Skin of body (tissue), 2 donors: Measurements from ENCODE around the gene ZBTB46. TPM values are rescaled to one million over a fixed set of nuclear protein-coding genes. Genes with fewer than 3 reads are reported as not detected.
"Not testable (repeated sequence)": the region's sequence is repeated elsewhere in the genome, so short reads cannot be mapped to it uniquely, and the experiment has no call there.

Experiments used
- DNase-seq: peaks from one replicate; lab custom pipeline; 2025; lab: John Stamatoyannopoulos, UW
- total RNA-seq: library from RNA; depleted of rRNA; stranded (reverse); fragments of >200 nt; gene quantifications from one replicate; pipeline ENCODE4 v1.2.3, GENCODE V29; 2014

The ZBTB46 gene
- total RNA-seq, 1 donor from 2014 or later: 8.3 TPM

DNA sequence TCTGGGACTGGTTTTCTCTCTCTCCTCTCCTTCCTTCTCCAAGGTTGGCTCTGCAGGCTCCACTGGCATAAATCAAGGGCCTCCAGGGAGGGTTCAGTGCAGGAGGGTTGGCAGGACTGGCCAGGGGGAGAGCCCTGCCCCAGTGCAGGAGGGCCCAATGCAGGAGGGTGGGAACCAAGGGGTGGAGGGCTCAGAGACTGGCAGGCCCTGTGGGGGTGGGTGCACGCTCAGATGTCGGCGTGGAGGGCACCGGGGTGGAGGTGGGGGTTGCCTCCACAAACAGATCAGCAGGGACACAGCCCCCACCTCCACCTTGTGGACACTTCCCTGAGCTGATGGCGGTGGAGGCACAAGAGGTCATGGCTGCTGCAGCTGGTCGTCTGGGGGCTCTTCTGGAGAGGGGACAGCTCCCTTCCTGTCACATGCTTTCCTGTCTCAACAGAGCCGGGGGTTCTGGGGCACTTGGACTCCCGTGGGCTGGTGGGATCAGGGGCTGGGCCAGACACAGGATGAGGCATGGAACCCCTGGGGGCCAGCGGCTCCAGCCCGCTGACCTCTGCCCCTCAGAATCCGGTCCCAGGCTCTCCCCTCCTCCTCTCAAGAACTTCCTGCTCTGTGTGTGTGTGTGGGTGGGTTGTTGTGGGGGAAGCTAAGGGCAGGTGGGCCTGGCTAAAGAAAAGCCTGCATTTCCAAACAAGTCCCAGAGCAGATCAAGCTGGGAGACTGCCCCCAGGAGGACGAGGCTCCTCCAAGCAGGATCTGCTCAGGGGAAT, 27.5 kb upstream of the ZBTB46 start:
- DNase-seq: peak; percentile 19

DNA sequence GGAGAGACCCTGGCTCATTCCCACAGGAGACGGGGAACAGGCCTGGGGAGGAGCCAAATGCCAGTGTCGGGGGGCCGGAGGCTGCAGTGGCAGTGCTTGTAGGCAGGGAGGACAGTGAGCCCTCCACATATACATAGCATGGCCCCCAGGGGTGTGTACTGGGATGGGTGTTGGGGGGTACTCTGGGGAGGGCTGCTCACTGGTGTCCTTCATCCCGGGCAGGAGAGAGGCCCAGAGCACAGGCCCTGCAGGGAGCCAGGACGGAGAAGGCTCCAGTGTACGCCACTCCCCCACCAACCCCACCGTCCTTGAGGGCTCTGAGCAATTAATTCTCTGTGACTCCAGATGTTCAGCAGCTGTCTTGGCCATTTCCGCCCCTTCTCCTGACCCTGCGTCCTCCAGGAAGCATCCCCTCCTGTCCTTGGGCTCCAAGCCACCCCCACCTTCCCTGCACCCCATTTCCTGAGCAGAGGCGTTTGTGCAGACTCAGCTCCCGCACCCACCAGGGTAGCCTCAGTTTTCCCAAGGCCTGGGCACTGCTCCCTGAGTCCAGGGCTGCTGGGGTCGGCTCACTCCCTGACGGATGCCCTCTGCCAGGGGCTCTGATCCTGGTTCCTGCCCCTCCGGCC, 26.8 kb upstream of the ZBTB46 start:
- peak; percentile 44 for DNase-seq

DNA sequence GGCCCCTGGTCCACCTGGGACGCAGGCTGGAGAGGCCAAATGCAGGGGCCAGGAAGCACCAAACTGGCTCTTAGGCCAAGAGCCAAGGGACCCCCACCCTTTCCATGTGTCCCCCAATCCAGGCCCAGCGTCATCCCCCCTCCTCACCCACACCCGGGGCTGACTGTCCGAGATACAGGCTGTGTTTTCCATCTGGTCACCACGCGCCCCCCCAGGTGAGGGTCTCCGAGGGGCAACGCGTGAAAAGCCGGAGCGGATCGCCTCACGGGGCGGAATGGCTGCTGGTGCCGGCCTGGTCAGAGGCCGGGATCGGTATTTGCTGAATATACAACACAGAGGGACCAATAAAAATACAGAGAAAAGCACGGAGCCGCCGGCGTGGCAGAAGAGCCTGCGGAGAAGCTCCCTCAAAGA, 25.0 kb upstream of the ZBTB46 start:
- DNase-seq: no peak

DNA sequence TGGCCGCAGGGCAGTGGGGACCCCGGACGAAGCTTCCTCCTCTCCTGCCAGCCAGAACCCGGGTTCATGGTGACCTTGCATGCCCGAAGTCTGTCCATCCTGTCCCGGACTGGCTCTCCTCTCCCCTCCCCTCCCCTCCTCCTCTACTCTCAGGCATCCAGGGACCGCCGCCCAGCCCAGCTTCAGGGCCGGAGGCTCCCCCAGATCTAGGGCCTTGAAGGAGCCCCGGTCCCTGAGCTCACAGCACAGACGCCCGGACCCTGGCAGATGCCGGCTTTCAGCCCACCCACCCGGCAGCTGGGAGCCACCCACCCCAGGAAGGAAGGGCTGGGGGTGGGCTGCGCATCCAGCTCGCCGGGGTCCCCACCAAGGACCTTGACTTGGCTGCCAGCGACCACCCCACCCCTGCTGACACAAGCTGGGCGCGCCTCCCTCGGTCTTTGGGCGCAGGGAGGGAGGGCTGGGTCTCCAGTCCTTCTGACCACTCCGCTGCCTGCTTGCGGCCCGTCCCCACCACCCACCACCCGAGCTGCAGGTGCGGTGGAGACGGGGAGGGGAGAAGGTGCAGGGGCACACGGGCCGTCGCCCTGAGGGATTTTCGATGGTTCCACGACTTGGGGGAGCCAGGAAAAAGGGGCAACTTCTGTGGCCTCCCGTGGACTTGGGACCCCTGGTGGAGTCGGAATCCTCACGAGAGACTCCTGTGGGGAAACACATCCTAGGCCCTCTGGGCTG, 24.5 kb upstream of the ZBTB46 start:
- no peak for DNase-seq

DNA sequence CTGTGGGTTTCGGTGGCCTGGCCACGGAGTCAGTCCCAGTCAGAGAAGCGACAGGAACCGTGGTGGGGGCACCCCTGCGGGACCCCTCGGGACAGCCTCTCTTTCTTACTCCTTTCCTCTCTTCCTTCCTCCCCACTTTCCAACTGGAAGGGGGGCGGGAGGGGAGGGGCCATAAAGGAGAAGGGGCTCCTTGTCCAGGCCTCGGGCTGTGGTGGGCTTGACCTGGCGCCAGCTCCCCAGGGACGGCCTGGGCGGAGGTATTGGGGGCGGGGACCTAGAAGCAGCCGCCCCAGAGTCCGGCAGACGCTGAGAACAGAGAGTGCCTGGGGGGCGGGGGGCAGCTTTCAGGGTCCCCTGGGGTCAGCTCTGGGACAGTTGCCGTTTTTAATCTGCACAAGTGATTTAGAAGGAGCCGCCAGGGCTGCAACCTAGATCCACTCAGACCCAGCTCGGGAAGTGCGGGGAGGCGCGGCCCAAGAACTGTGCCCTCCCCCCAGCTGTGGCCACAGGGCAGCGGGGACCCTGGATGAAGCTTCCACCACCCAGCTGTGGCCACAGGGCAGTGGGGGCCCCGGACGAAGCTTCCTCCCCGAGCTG, 23.8 kb upstream of the ZBTB46 start:
- DNase-seq: no peak

DNA sequence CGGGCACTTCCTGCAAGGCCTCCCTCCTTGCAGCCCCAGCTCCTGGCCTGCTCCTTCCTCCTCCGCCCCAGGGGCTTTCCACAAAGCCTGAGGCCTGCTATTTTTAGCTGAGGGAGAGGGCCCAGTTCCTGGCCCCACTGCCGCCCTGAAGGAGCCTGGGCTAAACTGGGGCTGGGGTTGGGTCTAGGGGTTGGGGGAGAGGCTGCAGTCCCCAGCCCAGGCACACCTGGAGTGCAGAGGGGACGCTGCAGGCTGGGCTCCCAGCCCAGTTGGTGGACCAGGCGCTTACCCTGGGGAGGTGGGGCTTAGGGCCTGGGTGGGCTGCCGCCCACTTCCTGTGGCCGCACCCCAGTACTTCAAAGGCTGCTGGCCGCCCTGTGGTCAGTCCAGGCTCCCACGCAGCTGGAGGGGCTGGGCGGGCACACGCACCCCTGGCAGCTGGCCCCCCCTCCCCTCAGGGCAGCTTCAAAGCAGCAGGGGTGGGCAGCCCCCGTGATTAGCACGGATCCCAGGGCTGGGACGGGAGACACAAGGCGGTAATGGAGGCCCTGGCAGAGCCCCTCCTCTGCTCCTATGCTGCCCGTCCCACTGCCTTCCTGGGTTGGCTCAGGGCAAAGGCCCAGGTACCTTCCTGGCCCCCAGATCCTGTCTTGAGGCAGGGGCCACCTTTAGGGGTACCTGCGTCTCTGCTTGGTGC, 23.2 kb upstream of the ZBTB46 start:
- DNase-seq: no peak

DNA sequence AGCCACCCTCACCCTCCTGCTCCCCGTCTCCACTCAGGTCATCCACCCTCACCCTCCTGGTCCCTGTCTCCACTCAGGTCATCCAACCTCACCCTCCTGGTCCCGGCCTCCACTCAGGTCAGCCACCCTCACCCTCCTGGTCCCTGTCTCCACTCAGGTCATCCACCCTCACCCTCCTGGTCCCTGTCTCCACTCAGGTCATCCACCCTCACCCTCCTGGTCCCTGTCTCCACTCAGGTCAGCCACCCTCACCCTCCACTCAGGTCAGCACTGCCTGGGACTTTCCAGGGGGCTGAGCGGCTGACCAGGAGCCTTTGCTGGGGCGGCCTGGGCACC, 22.6 kb upstream of the ZBTB46 start:
- DNase-seq: not testable (repeated sequence)

DNA sequence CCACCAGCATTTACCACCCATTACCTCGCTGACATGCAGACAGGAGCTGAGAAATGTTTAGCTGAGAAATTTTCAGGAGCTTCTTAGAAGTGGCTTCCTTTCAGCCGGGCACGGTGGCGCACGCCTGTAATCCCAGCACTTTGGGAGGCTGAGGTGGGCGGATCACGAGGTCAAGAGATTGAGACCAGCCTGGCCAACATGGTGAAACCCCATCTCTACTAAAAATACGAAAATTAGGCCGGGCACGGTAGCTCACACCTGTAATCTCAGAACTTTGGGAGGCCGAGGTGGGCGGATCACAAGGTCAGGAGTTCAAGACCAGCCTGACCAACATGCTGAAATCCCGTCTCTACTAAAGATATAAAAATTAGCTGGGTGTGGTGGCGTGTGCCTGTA, 20.5 kb upstream of the ZBTB46 start:
- not testable (repeated sequence) for DNase-seq

DNA sequence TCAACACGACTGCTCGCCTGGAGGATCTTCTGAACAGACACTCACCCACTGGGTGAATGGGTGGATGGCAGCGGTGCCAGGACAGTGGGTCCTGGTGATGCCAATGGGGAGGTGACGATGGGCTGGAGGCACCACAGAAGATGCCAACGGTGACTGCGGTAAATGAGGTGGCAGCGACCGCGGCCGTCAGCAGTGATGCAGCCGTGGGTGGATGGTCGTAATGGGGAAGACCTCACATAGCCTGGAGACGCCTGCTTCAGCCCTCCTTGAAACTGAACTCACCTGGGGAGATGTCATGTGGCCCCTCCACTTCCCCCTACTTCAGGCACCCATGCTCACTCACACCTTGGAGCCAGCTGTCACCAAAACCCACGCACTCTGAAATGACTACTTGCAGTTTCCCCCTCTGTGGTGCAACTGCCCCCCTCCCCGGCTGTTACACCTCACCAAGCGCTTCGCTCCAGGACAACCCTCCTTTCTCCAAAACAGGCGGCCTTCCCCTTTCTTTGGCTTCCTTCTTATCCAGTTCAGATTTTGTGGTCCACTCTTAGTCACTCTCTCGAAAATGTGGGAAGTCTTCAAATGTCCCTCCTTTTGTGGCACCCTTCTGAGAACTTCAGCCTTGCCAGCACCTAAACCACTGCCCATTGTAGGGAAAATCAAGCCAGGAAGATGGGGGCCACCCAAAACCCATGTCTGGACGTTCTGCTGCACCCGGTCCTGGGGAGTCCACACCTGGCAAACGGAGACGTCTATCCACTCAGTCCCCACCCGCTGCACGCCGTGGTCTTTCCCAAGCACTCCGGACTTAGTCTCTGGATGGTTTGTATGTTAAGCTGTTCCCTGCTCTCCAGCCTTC, 19.9 kb upstream of the ZBTB46 start:
- no peak for DNase-seq

DNA sequence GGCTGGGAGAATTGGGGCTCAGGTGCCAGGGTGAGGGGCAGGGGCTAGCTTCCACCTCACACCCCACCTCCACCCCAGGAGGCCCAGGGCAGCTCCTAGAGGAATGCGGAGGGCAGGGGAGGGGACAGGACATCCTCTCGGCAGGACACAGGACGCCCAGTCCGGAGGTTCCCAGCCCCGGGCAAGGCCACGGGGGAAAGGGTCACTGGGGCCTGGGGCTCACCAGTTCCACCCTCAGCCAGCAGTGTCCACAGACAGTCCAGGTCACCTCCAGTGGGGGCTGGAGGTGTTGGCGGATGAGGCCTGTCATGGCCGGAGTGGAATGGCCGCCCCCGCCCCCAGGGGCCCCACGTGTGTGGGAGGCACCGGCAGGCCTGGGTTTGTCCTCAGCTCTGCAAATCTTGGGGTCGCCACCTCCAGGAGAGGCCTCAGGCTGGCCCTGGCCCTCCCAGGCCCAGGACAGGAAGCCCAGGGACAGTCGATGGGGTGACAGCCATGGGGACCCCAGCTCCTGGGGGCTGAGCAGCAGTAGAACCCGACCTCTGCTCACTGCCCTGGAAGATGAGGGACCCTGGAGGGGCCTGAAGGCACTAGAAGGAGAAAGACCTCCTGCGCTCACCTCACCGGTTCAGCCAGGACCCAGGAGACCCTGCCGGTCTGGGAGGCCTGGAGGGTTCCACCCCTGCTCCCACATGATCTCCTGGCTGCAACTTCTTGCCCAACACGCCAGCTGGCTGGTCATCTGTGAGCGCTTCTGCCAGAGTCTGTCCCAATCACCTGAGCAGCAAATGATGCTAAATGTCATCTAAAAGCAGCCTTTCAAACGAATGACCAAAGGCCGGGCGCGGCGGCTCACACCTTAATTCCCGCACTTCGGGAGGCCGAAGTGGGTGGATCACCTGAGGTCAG, 17.2 kb upstream of the ZBTB46 start:
- DNase-seq: no peak

DNA sequence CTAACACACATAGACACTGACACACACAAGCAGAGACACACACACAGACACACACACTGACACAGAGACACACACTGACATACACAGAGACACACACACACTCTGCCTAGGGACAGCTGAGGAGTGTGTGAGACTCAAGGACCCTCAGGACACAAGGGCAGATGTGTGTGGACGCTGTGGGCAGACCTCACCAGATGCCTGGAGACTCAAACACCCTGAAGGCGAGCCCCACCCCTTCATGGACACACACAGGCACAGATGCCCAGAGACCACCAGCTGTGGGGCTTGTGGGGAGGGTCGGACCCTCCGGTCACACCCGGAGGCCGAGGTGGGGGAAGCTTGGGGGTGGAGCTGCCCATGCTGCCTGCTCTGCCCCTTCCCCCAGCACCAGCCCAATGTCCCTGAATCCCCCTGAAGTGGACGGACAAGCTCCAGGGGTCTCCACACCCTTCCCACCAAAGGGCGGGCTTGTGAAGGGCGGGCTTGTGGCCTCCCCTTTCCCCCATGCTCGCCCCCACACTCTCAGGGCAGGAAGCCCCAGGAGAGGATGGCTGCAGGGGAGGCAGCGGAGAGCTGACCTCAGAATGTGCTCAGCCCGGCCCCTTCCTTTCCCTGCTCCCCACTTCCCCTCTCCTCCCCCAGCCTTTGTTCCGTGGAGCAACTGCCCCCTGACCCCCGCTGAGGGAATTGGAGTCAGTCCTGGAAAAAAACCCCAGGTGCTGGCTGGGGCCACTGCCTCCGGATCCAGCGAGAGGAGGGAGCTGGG, 16.4 kb upstream of the ZBTB46 start:
- DNase-seq: peak; percentile 18

DNA sequence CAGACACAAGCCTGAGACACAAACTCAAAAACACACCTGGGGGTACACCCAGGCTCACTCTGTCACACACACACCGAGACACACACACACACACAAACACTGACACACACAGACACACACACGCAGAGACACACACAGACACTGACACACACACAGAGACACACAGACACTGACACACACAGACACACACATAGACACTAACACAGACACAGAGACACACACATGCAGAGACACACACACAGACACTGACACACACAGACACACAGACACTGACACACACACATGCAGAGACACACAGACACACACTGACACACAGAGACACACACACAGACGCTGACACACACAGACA, 15.8 kb upstream of the ZBTB46 start:
- no peak for DNase-seq

DNA sequence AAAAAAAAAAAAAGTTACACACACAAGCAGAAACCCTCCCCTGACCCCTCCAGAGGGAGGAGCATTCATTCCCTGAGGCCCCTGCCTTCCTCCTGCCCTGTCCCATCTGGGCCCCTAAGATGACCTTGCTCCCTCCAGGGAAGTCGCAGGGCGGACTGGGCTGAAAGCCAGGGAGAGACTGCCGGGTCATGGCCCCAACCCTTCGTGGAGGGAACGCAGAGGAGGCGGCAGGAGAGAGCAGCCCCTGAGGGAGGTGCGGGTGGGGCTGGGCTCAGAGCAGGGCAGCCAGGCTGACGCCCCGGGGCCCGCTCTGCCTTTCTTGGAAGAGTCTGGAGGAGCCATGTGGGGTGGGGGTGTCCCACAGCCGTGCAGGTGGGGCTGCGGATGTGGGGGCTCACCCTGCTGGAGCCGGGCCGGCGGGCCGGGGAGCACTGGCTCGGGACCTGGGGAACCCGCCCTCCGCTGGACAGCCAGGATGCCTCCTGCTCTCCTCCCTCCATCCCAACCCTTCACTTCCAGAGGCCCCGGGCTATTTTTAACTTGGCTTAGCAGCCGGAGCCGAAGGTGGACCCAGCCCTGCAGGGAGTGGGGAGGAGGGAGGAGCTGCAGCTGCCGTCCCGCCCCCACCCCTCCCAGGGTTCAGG, 15.2 kb upstream of the ZBTB46 start:
- peak; percentile 18 for DNase-seq

DNA sequence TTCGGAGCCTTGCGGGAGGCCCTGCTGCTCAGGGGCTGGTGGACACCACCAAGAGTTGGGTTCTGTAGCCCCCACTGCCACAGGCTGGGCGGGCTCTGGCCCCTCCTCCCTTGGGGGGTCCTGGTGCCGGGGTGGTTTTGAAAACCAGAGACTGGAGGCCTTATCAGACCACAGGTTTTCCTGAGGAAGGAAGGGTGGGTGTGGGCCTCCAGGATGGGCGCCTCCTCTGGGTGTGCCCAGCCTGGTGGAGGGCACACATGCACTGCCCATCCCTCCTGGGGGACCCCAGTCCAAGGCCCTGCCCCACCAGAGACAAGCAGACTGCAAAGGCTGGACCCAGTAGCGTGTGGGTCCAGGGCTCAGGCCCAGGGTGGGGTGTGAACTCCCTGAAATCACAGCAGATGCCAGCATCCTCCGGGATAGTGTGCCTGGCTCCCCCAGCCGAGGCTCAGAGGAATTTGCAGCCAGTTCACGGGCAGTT, 13.5 kb upstream of the ZBTB46 start:
- no peak for DNase-seq

DNA sequence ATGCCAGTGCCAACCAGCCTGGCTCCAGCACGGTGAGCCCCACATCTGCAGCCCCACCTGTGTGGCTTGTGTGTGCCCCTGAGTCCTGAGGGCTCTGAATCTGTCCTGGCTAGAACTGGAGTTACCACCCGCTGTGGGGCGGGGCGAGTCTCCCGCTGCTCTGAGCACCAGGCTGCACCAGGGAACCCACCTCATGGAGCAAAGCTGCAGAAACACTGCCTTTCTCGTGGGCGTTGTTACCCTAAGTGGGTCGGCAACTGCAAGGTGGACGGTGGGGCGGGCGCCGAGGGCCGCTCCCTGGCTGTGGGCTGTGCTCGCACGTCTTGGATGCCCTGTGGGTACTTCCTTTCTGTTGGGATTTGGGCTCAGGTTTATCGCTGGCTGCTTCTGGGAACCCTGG, 12.7 kb upstream of the ZBTB46 start:
- no peak for DNase-seq

DNA sequence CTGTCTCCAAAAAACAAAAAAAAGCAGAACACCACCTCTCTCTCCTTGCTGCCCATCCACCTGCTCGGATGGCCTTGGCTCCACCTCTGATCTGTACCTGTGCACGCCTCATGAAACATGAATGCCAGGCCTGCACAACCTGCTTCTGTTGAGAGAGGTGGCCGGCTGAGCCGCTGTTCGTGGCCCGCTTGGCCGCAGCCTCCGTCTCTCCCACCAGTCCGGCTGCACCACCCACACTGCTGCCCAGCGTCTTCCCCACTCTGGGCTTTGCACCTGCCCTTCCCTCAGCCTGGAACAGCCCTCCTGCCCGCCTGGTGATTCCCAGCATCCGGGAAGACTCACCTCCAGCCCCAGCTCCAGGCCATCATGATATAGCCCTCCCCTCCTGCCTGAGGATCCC, 12.2 kb upstream of the ZBTB46 start:
- DNase-seq: no peak

DNA sequence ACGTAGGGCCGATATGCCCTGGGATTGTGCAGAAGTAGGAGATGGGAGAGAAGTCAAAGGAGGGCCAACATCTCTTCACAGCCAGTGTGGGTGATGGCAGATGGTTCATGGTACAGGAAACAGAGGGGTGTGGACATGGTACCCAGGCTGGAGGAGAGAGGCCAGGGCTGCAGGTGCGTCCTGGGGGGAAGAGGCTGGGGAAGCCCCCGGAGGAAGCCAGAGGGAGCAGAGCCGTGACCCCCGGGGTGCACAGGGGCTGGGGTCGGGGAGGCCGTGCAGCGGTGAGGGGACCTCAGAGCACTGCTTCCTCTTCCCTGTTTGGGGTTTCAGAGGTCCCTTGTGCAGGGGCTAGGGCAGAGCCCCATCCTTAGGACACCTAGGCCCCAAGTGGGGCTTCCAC, 11.2 kb upstream of the ZBTB46 start:
- DNase-seq: no peak

DNA sequence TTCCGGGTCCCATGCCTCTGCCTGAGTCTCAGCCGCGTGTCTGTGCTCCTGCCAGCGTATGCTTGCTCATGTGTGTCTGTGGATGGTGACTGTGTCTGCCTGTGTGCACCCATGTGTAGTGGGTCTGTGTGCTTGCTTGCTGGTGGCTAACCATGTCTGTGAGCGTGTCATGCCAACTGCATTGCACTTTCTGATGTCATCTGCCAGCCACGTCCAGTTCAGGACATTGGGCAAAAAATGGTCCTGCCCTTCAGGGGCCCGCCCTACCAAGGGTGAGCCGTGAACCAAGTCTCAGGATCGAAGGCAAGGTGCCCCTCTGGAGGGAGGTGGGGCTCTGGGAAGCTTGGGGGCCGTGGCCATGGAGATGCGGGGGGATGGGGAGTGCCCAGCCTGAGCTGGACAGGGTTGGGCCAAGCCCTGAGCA, 9.4 kb upstream of the ZBTB46 start:
- no peak for DNase-seq
